OCI-LY1 (cell line): ENCODE results near the gene LHX2.

ENCODE experiments used
- CTCF ChIP-seq: fragments of 200-600 bp; sonication (generic), shearing (Covaris generic); IDR thresholded peaks from 2 replicates; pipeline ENCODE4 v1.5.1; 2017; ENCODE audit warnings: mild to moderate bottlenecking, antibody characterized with exemption, low read length, moderate library complexity, mixed read lengths
- EZH2 ChIP-seq: fragments of 200-600 bp; sonication (generic), shearing (Covaris generic); IDR thresholded peaks from 2 replicates; pipeline ENCODE4 v1.8.0; 2017; ENCODE audit warnings: borderline replicate concordance, mixed run types, mild to moderate bottlenecking, antibody characterized with exemption, low read length, moderate library complexity, mixed read lengths

GRCh38 chr9:123972618-123973017, 39.0 kb upstream of the LHX2 start:
- TF ChIP-seq EZH2 (no peak), CTCF (no peak)
